ENCODE results near the gene ZPR1. TPM values are rescaled to one million over a fixed set of nuclear protein-coding genes. Genes with fewer than 3 reads are reported as not detected.

The ZPR1 gene
- total RNA-seq, 1 donor from 2014 or later, result 69.0 TPM

GRCh38 chr11:116733043-116733755 is 54.6 kb downstream of the ZPR1 start:
- peak overlapping the region; percentile 53 for H3K4me3 Mint-ChIP-seq

GRCh38 chr11:116732271-116733042 is 55.4 kb downstream of the ZPR1 start:
- Mint-ChIP-seq H3K36me3 (ENCODE audit: low read depth) (no peaks in the 10 kb centered on the region), H3K9me3 (no peaks in the 10 kb centered on the region), H3K27me3 (peaks cover 5% of the 10 kb centered on the region), H3K4me3 (peak overlapping the region; percentile 53), H3K27ac (no peak overlapping the region), H3K4me1 (peaks cover 17% of the 10 kb centered on the region)
- ATAC-seq (ENCODE audit: low read depth) (peak; percentile 97), DNase-seq (peak; percentile 40)
- TF ChIP-seq CTCF (IDR thresholded peaks at IDR 0.05), result no peak
- CTCF ChIA-PET, result interaction anchor here (1.0 to 1.5 kb wide), 5 partner anchors 10 to 493 kb away, joined by 4 to 16 read pairs (median 7); no protein-coding TSS in a partner anchor
- intact Hi-C loops (cut with micrococcal nuclease), result loop anchor here (1.0 to 2.0 kb wide), 4 partner anchors 10 to 494 kb away; partner anchors contain the start of gene APOA1
- POLR2A ChIA-PET, result interaction anchor here (0.7 to 1.4 kb wide), 2 partner anchors 10 to 498 kb away, joined by 3 to 5 read pairs; no protein-coding TSS in a partner anchor

More at GRCh38 chr11:116733043-116733755, 54.6 kb downstream of the ZPR1 start:
- TF ChIP-seq CTCF (IDR thresholded peaks at IDR 0.05), result no peak
- no peaks in the 10 kb centered on the region for H3K9me3 Mint-ChIP-seq
- H3K4me1 Mint-ChIP-seq, result peaks cover 17% of the 10 kb centered on the region
- peaks cover 2% of the 10 kb centered on the region for H3K27me3 Mint-ChIP-seq
- ATAC-seq (ENCODE audit: low read depth), result no peak
- DNase-seq, result no peak
- POLR2A ChIA-PET, result interaction anchor here (0.7 to 1.4 kb wide), 2 partner anchors 10 to 497 kb away, joined by 3 to 5 read pairs; no protein-coding TSS in a partner anchor
- CTCF ChIA-PET, result interaction anchor here (1.0 to 1.5 kb wide), 6 partner anchors 9 to 493 kb away, joined by 3 to 16 read pairs (median 7); no protein-coding TSS in a partner anchor
- H3K27ac Mint-ChIP-seq, result no peak overlapping the region
- intact Hi-C loops (cut with micrococcal nuclease), result loop anchor here (2.0 kb wide), 1 partner anchor 104 kb away; the partner anchor contains the start of gene APOA1
- H3K36me3 Mint-ChIP-seq (ENCODE audit: low read depth), result no peaks in the 10 kb centered on the region

- ChIA-PET CTCF (interaction anchor here (1.3 to 1.5 kb wide), 2 partner anchors 11 to 374 kb away, joined by 7 to 16 read pairs; no protein-coding TSS in a partner anchor), POLR2A (interaction anchor here (1.4 kb wide), 1 partner anchor 9 kb away, joined by 3 read pairs; no protein-coding TSS in a partner anchor)
- DNase-seq, result no peak
- Mint-ChIP-seq H3K9me3 (no peaks in the 10 kb centered on the region), H3K4me3 (no peak overlapping the region), H3K36me3 (ENCODE audit: low read depth) (no peaks in the 10 kb centered on the region), H3K27ac (no peak overlapping the region), H3K4me1 (peaks cover 17% of the 10 kb centered on the region), H3K27me3 (peaks cover 7% of the 10 kb centered on the region)
- intact Hi-C loops (cut with micrococcal nuclease), result loop anchor here (1.0 to 2.0 kb wide), 4 partner anchors 10 to 494 kb away; partner anchors contain the start of gene APOA1
- no peak for TF ChIP-seq CTCF (IDR thresholded peaks at IDR 0.05)
- no peak for ATAC-seq (ENCODE audit: low read depth)
Measured at GRCh38 chr11:116731821-116732220, 56.0 kb downstream of the ZPR1 start.

- H3K9me3 Mint-ChIP-seq, result no peaks in the 10 kb centered on the region
- ATAC-seq (ENCODE audit: low read depth), result no peak
- H3K27ac Mint-ChIP-seq, result no peak overlapping the region
- ChIA-PET POLR2A (no interaction called here), CTCF (no interaction called here)
- no peaks in the 10 kb centered on the region for H3K36me3 Mint-ChIP-seq (ENCODE audit: low read depth)
- peaks cover 13% of the 10 kb centered on the region for H3K27me3 Mint-ChIP-seq
- intact Hi-C loops (cut with micrococcal nuclease), result no loop called here
- H3K4me3 Mint-ChIP-seq, result no peak overlapping the region
- H3K4me1 Mint-ChIP-seq, result peaks cover 17% of the 10 kb centered on the region
- TF ChIP-seq CTCF (IDR thresholded peaks at IDR 0.05), result no peak
- DNase-seq, result no peak
Measured at GRCh38 chr11:116731097-116731761, 56.6 kb downstream of the ZPR1 start.

Data from activated B cell treated with CpG ODN at 0.5 μM for 24 hours (primary cell).